Left colon (tissue), 2 donors: ENCODE results near the gene LRRK1. TPM values are rescaled to one million over a fixed set of nuclear protein-coding genes. Genes with fewer than 3 reads are reported as not detected.
A peak's percentile ranks its signal among the peaks of the same experiment; 100 is the strongest.

Source experiments
- ATAC-seq: fragments of 200-7000 bp; cut with Tn5 transposase; one replicate; pipeline ENCODE4 v1.9.1; 2020; ENCODE audit warnings: mild to moderate bottlenecking, moderate library complexity
- DNase-seq, 2 donors: peaks; one replicate each; pipeline ENCODE4 v3.0.0-alpha.2; 2020
- intact Hi-C, 2 donors: fragments of 100-400 bp; cut with DNase I in 1 of 2; cut with micrococcal nuclease in 1 of 2; formaldehyde crosslinking; loops; one replicate each; pipeline versions ENCODE4 v1.11.2 to v1.14.0; 2022; cut with DNase I, micrococcal nuclease
- total RNA-seq, 2 donors: library from RNA; stranded (reverse); fragmentation: NEBNext Ultra II Directional; extraction: Animal tissue kit (Norgen Biotek cat#: 25700); gene quantifications; one replicate each; pipeline ENCODE4 v1.2.1, GENCODE V29; 2021
- donor health status: DM: no; HTN: no; CAD: no.
- donor health status: DM: yes; HTN: yes; CAD: no.

Gene LRRK1
- total RNA-seq, 2 donors from 2014 or later, result 46.6 to 52.7 TPM

DNA sequence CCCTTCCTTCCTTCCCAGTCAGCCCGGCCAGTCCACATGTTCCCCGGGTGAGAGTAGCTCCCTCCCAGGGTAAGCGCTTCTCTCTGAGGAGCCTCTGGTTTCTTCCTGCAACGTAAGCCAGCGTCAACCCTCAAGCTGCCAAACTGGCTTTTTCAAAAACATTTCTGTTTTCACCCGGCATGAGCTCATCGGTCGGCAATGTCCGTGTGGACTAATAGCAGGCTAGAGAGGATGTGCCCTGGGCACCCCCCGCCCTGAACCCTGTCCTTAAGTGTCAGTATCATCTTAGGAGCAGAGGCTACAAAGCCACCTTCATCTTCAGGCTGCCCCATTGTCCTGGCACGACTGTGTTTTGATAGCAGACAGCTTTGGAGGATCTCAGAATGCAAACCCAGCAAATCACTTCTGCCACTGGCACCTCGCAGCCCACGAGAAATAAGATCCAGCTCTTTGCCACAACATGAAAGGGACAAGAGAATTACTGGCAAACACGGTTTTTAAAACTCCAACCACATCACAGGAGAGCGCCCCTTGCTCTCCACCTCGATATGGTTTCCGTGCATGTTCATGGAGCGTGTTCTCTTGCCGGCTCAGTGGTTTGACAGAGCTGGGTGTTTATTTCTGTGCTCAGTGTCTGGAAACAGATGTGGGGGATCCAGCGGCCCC is 29.6 kb upstream of the LRRK1 start:
- ATAC-seq (peak; percentile 18), DNase-seq (no peak)
- intact Hi-C loops, result no loop called here

GRCh38 chr15:100890051-100890720 is 29.0 kb upstream of the LRRK1 start:
- DNase-seq (no peak), ATAC-seq (no peak)
- intact Hi-C loops, result no loop called here

DNA sequence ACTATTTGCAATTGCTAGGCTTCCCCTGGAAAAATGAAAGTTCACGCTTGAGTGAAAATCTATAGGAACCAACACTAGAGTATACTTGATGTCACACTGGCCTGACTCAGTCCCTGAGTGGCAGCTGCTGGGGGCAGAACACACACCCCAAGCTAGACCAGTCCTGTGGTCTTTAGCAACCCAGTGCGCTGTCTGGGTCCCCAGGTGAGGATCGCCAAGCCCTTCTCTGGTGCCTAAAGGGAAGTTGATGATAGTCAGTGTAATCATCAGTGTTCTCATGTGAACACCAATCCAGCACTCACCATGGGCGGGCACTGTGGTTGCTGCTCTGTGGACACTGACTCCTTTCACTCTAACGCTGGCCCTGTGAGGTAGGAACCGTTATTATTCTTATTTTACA is 28.3 kb upstream of the LRRK1 start:
- ATAC-seq (no peak), DNase-seq (no peak)
- intact Hi-C loops, result no loop called here

GRCh38 chr15:100891307-100892012 is 27.7 kb upstream of the LRRK1 start:
- ATAC-seq (no peak), DNase-seq (no peak)
- intact Hi-C loops, result no loop called here

DNA sequence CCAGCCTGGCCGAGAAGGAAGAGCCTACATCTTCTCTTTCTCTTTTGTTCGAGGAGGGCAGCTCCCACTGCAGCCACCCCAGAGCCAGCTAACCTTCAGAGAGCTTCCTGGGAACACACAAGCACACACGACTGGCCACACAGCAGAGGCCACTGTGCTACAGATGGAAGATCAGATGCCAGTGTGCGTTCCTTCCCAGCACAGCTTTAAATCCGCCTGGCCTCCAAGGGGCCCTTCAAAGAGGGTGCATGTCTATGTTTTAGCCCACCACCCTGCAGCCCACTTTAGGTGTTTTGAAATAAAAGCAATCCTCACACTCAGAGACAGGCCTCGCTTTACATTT is 27.2 kb upstream of the LRRK1 start:
- no peak for ATAC-seq
- intact Hi-C loops, result no loop called here
- no peak for DNase-seq

DNA sequence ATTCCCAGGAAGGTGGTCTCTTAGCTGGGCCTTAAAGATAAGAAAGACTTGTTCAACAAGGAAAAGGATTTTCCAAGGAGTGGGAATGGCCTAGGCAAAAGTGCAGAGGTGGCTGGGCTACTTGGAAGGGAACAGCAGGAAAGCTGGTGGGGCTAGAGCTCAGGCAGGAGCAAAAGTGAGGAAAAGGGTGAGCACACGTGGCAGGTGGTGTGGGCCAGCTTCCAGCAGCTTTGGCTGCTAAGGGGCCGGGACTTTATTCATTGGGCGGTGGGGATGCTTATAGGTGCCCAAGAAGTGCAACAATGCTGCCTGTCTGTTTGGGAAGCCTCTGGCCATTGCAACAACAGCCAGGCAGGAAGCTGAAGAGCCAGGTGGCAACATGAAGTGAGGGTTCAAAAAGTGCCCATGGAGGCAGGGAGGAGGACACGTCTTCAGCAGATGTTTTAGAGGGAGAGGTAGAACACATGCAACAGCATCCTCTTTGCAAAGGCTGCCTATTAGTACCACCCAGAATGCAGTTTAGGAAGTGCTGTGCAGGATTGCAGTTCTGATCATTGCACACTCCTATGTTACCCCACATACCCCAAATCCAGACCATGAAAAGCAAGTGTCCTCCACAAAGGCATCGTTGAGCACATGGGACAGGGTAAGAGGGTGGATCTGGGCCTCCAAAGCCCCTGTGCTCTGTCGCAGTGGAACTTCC is 25.7 kb upstream of the LRRK1 start:
- intact Hi-C loops, result no loop called here
- no peak for ATAC-seq

DNA sequence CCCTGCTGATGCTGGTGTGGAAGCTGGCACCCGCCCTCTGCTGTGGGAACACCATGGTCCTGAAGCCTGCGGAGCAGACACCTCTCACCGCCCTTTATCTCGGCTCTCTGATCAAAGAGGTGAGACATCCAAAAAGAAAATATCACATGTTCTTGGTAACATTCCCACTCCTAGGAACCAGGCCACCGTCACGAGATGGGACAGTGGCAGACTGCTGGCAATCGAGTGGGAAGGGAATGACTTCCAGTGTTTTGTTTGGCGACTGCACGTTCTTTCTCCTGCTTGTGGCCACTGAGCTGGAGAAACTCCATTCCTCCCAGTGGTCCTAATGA is 25.2 kb upstream of the LRRK1 start:
- intact Hi-C loops, result no loop called here
- ATAC-seq, result no peak
- no peak for DNase-seq

More for the DNA sequence above, 25.7 kb upstream of the LRRK1 start:
- no peak for DNase-seq

DNA sequence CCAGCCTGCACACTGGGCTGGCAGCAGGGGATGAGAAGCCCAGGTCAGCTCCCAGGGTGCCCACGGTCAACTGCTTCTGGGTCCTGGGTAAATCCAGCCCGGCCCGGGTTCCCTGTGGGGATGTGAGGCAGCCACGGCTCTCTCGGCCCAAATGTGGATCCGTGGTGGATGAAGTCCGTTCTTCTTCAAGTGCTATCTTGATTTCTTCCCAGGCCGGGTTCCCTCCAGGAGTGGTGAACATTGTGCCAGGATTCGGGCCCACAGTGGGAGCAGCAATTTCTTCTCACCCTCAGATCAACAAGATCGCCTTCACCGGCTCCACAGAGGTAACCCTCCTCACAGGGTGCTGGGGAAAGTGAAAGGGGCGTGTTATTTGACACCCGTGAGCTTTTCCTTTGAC is 23.4 kb upstream of the LRRK1 start:
- intact Hi-C loops, result no loop called here

DNA sequence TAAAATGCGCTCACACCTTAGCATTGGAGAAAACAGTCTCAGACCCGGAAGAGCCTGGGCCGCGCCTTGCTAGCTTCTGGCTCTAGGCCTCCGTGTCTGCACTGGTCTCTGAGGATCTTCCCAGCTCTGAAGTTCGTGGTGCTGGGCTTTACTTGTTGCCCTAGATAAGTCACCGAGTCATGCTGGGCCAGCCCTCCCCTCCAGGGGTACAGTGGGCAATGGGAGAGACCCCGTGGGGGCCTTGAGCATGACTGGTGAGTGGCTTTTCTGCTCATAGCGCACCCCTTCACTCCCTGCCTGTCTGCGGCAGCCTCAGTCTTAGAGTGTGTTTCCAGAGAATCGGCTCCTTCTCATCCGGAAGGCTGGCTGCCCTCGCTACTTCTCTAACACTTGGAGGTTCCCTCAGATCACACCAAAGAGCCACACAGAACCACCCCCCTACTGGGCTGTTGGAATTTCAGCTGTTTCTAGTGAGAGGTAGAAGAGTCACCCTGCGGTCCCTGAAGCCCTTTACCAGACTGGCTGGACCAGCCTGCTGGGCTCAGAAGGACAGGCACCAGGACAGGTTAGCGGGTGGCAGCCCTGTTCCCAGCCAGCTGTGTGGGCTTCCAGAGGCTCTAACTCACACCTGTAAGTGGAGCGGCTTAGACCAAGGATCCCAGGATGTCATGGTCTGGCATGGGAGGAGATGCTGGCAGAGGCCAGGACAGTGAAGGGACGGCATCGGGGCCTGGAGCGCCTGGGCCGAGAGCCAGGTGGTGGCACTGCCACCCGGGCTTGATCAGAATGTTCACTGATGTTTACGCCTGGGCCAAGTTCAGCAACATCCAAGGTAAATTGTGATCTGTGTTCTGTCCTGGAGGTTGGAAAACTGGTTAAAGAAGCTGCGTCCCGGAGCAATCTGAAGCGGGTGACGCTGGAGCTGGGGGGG is 21.7 kb upstream of the LRRK1 start:
- intact Hi-C loops, result no loop called here
- peak; percentile 63 for ATAC-seq

More for the DNA sequence above, 23.4 kb upstream of the LRRK1 start:
- no peak for DNase-seq
- no peak for ATAC-seq

GRCh38 chr15:100898152-100898490 is 21.0 kb upstream of the LRRK1 start:
- intact Hi-C loops, result no loop called here

More for the DNA sequence above, 21.7 kb upstream of the LRRK1 start:
- DNase-seq, result no peak

DNA sequence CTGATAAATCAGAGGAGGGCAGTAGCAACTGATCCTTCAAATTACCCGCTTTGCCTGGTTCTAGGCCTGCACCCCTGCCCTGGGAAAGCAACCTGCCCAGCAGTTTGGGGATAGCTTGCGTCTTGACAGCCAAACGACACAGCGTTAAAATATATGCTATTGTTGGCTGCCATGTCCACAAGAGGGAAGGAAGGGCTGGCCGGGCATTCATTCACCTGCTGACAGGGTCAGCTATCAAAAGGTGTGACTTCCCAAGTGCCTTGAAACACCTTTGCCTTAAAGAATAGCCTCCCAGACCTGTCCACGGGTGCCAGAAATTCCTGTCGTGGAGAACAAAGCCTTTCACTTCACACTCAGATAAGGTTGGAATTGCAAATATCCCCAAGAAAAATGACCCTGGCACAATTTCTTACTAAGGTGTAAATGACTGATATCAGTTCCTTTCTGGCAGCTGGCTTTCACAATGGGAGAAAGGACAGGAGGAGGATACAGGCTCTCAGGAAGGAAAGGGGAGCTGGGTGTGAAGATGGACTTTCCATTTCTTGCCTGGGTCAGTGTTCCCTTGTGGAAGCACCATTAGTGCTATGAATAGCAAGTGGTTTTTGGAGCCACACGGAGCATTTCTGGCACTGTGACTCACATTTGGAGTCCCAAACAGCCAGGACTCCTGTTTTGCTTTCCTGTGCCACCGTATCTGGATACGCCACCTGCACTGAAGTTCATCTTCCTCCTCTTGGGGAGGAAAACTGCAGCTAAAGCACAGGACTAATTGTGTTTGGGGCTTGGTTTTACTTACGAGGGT is 20.3 kb upstream of the LRRK1 start:
- ATAC-seq (no peak), DNase-seq (no peak)
- intact Hi-C loops, result no loop called here

More at GRCh38 chr15:100898152-100898490, 21.0 kb upstream of the LRRK1 start:
- DNase-seq (no peak), ATAC-seq (no peak)

DNA sequence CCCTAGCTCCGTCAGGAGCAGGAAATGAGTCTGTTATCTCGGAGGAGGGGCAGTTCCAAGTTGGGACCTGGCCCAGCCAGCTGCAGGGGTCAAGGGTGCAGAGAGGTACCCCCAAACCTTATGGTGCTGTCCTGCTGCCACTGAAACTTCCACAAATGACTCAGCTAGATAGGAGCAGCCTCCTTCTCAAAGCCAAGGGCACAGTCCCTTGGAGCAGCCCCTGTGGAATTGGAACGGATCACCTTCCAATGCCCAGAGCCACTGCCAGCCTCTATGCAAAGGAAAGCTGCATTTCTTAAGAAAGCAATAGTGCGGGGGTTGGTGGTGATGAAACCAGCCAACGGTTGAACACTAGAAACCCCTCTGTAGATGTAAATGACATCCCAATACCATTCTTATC is 19.6 kb upstream of the LRRK1 start:
- intact Hi-C loops, result no loop called here
- no peak for ATAC-seq

GRCh38 chr15:100900136-100900794 is 18.9 kb upstream of the LRRK1 start:
- intact Hi-C loops, result no loop called here
- ATAC-seq (peak; percentile 24), DNase-seq (peak; percentile 55 to 63)

More for the DNA sequence above, 19.6 kb upstream of the LRRK1 start:
- DNase-seq, result no peak

DNA sequence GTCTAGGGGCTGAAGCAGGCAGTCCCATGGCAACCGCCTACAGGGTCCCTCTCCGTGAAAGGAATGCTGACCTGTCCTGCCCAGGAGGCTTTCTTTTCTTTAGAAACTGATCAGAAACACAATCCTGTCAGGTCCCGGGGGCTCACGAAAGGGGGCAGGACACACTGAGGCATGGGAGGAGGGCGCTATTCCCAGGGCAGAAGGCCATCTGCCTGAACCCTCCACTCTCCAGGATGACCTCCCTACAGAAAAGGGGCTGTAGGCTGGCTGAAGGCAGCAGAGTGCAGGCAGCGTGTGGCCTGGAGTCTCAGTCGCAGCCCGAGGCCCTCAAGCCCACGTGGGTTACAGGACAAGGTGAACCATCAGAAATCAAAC is 18.4 kb upstream of the LRRK1 start:
- intact Hi-C loops, result no loop called here
- no peak for ATAC-seq
- DNase-seq, result no peak

- intact Hi-C loops, result no loop called here
- DNase-seq, result no peak
- ATAC-seq, result no peak
Measured at GRCh38 chr15:100901296-100901695, 17.9 kb upstream of the LRRK1 start.

- peak; percentile 12 for ATAC-seq
- DNase-seq, result no peak
- intact Hi-C loops, result no loop called here
Measured at GRCh38 chr15:100901702-100902435, 17.3 kb upstream of the LRRK1 start.
